OCI-M1 (cell line): ENCODE results near the gene NPY4R2.
"Not testable (repeated sequence)": the region's sequence is repeated elsewhere in the genome, so short reads cannot be mapped to it uniquely, and the experiment has no call there.

ENCODE experiments used
- DNase-seq: peaks from one replicate; lab custom pipeline; 2025; lab: John Stamatoyannopoulos, UW

The NPY4R2 gene

DNA sequence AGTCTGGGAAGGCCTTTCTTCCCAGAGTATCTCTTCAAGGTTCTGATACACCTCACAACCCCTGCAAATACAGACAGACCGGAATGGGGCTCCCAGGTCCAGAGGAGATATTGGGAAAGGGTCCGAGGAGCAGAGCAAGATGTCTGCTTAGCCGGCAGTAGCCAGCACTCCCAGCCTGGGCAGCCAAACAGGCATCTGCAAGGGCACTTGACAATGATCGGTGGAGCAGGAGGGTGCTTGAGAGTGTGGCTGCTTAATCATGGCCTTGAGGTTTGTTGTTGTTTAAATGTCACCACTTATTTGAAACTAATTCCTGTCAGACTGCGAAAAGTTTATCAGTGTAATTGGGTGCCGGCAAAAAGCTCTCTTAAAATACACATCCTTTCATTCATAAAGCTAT is 15.0 kb downstream of the NPY4R2 start:
- not testable (repeated sequence) for DNase-seq

- not testable (repeated sequence) for DNase-seq
Observed at GRCh38 chr10:47936772-47937228, 18.3 kb downstream of the NPY4R2 start.

GRCh38 chr10:47937634-47938033 is 19.2 kb downstream of the NPY4R2 start:
- DNase-seq = not testable (repeated sequence)

- DNase-seq = not testable (repeated sequence)
Observed at GRCh38 chr10:47940821-47941220, 22.4 kb downstream of the NPY4R2 start.

- DNase-seq = not testable (repeated sequence)
Observed at GRCh38 chr10:47941379-47941778, 22.9 kb downstream of the NPY4R2 start.

DNA sequence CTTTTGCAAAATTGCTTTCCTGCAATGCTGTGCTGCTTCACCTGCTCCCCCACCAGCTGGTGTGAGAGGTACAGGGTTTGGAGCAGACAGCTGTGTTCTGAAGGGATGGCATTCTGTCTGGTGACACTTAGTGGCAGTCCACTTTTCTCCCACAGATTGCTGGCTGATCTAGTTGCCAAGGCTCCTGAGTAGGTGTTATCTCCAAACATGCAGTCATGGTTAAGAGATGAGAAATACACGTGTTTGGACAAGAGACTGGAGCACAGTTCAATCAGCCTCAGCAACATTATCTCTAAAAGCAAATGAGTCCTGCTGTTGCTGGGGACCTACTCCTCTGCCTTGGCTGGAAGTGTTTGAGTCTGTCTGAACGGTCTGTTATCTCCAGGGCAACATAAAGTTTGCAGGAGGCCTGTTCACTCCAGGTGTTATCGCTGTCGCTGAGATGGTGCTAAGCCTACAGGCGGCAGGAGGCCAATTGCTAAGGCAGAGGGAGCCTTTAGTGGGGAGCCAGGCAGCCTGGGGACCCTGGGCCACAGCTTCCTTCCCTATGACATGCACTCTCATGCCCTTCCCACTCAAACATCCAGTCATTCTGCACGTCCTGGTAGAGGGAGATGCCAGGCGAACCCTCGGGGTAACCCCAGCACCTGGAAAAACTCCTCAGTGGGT is 24.0 kb downstream of the NPY4R2 start:
- not testable (repeated sequence) for DNase-seq

- not testable (repeated sequence) for DNase-seq
Observed at GRCh38 chr10:47943328-47943727, 24.9 kb downstream of the NPY4R2 start.

GRCh38 chr10:47947424-47947823 is 29.0 kb downstream of the NPY4R2 start:
- DNase-seq = not testable (repeated sequence)

DNA sequence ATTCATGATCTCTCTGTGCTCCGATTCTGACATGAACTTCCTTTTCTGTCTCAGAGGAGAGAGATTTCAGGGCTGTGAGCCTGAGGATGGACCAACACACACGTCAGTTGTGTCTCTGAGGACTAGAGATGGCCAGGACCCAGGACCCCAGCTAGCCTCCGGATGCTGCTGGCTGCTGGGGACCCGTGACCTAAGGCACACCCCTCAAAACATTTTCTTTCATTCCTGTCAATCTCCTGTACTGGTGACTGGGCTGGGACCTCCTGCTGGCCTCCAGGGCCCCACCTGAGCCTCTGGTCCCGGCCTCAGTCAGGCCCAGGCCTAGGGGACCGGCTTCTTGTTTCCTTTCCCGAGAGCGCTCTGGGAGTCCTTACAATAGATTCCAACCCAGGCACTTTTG is 38.7 kb downstream of the NPY4R2 start:
- DNase-seq = not testable (repeated sequence)

- DNase-seq = not testable (repeated sequence)
Observed at GRCh38 chr10:47959677-47960076, 41.2 kb downstream of the NPY4R2 start.

DNA sequence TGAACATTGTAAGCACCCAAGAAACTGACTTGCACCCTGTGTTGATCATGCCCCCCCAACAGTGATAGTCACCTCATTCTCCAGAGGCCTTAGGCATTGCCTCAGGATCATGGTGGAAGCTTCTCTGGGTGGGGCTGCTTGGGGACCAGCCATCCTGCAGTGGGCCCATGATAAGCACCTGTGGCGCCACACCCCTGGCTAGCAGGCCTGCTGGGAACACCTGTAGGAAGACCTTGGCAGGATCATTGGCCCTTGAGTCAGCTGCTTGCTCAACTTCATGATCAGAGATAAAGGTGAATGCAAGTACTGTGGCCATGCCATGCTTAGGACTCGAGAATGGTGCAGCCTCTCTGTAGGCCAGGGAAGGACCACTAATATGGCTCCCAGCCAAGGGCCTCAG is 42.2 kb downstream of the NPY4R2 start:
- not testable (repeated sequence) for DNase-seq

DNA sequence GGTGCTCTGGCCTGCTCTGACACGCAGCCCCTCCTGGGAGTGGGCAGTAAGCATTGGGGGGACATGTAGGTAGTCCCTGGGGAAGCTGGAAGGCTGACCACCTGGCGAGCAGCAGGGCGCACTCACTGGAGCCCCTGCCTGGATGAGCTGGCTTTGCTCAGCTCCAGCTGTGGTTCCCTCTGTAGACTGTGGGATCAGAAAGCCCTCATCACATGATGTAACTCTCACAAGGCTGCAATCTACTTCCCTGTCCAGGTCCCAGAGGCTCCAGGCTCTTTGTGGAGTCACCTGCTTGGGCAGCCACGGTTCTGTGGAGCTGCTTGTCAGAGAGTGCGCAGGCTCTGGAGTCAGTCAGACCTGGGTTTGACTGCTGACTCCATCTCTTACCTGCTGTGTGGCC is 44.3 kb downstream of the NPY4R2 start:
- DNase-seq = not testable (repeated sequence)

DNA sequence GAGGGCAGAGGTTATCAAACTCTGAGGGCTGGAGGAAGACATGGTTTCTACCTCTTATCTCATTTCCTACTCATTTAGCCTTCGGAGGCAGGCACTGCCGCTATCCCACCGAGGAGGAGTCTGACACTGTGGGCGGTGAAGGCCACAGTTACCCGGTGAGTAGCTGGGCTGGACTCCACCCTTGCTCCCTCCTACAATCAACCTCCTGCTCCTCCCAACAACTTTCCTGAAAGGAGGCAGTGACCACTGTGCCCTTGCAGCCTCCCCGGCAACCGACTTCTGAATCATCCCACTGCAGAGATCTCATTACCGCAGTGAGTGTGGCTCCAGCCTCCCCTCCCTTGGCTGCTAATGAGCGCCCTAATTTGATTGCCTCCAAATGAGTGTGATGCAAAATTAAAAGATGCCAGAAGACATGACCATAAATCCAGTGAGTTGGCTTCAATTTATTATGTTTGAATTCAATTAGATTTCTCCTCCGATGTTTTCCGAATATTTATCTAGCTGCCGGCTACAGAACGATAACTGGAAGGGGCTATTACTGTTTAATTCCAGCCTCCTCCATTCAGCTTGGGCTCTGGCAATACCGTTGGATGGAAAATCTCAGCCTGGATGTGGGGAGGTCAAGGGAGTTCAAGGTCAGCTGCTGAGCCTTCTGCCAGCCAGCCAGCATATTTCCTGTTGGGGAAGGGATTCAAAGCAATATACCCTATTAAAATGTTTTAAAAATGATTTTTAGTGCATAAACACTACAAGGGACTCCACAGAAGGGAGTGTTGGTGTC is 46.0 kb downstream of the NPY4R2 start:
- DNase-seq = not testable (repeated sequence)

GRCh38 chr10:47968988-47969387 is 50.5 kb downstream of the NPY4R2 start:
- not testable (repeated sequence) for DNase-seq

- not testable (repeated sequence) for DNase-seq
Observed at GRCh38 chr10:47970047-47970446, 51.6 kb downstream of the NPY4R2 start.

DNA sequence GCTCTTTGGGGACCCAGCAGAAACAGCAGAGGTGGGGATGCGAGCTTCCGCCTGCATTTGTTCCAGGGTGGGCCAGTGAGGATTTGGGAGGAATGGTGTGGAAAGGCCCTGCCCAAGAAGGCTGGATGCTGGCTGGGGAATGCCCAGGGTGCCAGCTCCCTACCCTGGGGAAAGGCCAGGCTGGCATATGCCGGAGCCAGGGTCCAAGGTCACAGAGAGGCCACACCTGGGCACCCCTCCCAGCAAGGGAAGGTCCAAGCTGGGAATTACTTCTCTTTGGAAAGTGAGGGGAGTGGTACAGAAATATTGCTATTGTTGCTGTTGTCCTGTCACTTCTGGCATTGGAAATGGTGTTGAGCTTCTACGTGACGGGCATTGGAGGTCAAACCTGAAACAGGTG is 53.1 kb downstream of the NPY4R2 start:
- DNase-seq = not testable (repeated sequence)

GRCh38 chr10:47972077-47972476 is 53.6 kb downstream of the NPY4R2 start:
- not testable (repeated sequence) for DNase-seq
